Cardiac muscle cell (in vitro differentiated cells and primary cell): ENCODE results near the gene CCL20. TPM values are rescaled to one million over a fixed set of nuclear protein-coding genes. Genes with fewer than 3 reads are reported as not detected.
A peak's percentile ranks its signal among the peaks of the same experiment; 100 is the strongest.
"Not testable (repeated sequence)": the region's sequence is repeated elsewhere in the genome, so short reads cannot be mapped to it uniquely, and the experiment has no call there.

Source experiments
- DNase-seq, 2 donors: peaks; one replicate each; pipeline versions ENCODE4 v3.0.0 to v3.0.0-alpha.2; 2010 to 2017; ENCODE audit warnings: low read depth in 1 of 2, low spot score in 1 of 2
- H3K27ac ChIP-seq: fragments of 200-600 bp; sonication (generic); 2 replicates; pipeline ENCODE4 v1.5.1; 2016
- H3K27me3 ChIP-seq: fragments of 200-600 bp; sonication (generic); 2 replicates; pipeline ENCODE4 v1.6.0; 2016; ENCODE audit warnings: control low read depth
- H3K36me3 ChIP-seq: fragments of 200-600 bp; sonication (generic); 2 replicates; pipeline ENCODE4 v1.5.1; 2016; ENCODE audit warnings: control low read depth
- H3K4me1 ChIP-seq: fragments of 200-600 bp; sonication (generic); 2 replicates; pipeline ENCODE4 v1.8.1; 2017; ENCODE audit warnings: low read depth, mild to moderate bottlenecking, mixed run types
- H3K4me3 ChIP-seq: fragments of 200-600 bp; sonication (generic); 2 replicates; pipeline ENCODE4 v1.5.1; 2016; ENCODE audit warnings: mild to moderate bottlenecking
- H3K9me3 ChIP-seq: fragments of 200-600 bp; sonication (generic); 2 replicates; pipeline ENCODE4 v1.5.1; 2017; ENCODE audit warnings: low read depth, mild to moderate bottlenecking, control low read depth
- CTCF ChIP-seq: IDR thresholded peaks from 2 replicates; pipeline ENCODE4 v1.5.1; 2012; ENCODE audit warnings: low read depth, mild to moderate bottlenecking, low read length
- polyA plus RNA-seq: library from polyadenylated mRNA; unstranded; fragments of >200 nt; fragmentation: Nextera tagmentation; extraction: Ambion mirVana; gene quantifications from 2 replicates; pipeline ENCODE4 v1.2.1, GENCODE V29; 2016
- total RNA-seq: library from RNA; depleted of rRNA; stranded (reverse); fragments of >200 nt; gene quantifications from 2 replicates; pipeline ENCODE4 v1.2.3, GENCODE V29; 2016

Gene CCL20
- total and polyA plus RNA-seq, 2 experiments from 2014 or later = 0.21 TPM; not detected in 1

- H3K4me1 ChIP-seq = no peaks in the 10 kb centered on the region
- H3K9me3 ChIP-seq = no peaks in the 10 kb centered on the region
- no peaks in the 10 kb centered on the region for H3K36me3 ChIP-seq
- H3K27ac ChIP-seq = no peak overlapping the region
- no peaks in the 10 kb centered on the region for H3K27me3 ChIP-seq
- no peak for DNase-seq
- no peak for TF ChIP-seq CTCF
- no peak overlapping the region for H3K4me3 ChIP-seq
These were observed 13.5 kb downstream of the CCL20 start for GRCh38 chr2:227827143-227827542.

- no peaks in the 10 kb centered on the region for H3K4me1 ChIP-seq
- no peaks in the 10 kb centered on the region for H3K9me3 ChIP-seq
- H3K4me3 ChIP-seq = no peak overlapping the region
- H3K27ac ChIP-seq = no peak overlapping the region
- DNase-seq = no peak
- no peaks in the 10 kb centered on the region for H3K36me3 ChIP-seq
- no peaks in the 10 kb centered on the region for H3K27me3 ChIP-seq
- TF ChIP-seq CTCF = no peak
These were observed 14.9 kb downstream of the CCL20 start for GRCh38 chr2:227828477-227828912.

- Histone ChIP-seq H3K27me3 (no peaks in the 10 kb centered on the region), H3K4me1 (no peaks in the 10 kb centered on the region), H3K36me3 (no peaks in the 10 kb centered on the region), H3K4me3 (no peak overlapping the region), H3K27ac (no peak overlapping the region), H3K9me3 (no peaks in the 10 kb centered on the region)
- no peak for TF ChIP-seq CTCF
- DNase-seq = no peak
These were observed 15.7 kb downstream of the CCL20 start for GRCh38 chr2:227829337-227829736.

GRCh38 chr2:227834423-227834822 is 20.8 kb downstream of the CCL20 start:
- no peak overlapping the region for H3K27ac ChIP-seq
- no peak for DNase-seq
- TF ChIP-seq CTCF = no peak
- H3K9me3 ChIP-seq = no peaks in the 10 kb centered on the region
- H3K4me3 ChIP-seq = no peak overlapping the region
- no peaks in the 10 kb centered on the region for H3K4me1 ChIP-seq
- no peaks in the 10 kb centered on the region for H3K36me3 ChIP-seq
- no peaks in the 10 kb centered on the region for H3K27me3 ChIP-seq

GRCh38 chr2:227834916-227835650 is 21.4 kb downstream of the CCL20 start:
- no peaks in the 10 kb centered on the region for H3K9me3 ChIP-seq
- no peak overlapping the region for H3K27ac ChIP-seq
- H3K27me3 ChIP-seq = no peaks in the 10 kb centered on the region
- H3K4me3 ChIP-seq = no peak overlapping the region
- no peak for TF ChIP-seq CTCF
- no peak for DNase-seq
- no peaks in the 10 kb centered on the region for H3K36me3 ChIP-seq
- H3K4me1 ChIP-seq = no peaks in the 10 kb centered on the region

- not testable (repeated sequence) for H3K4me1 ChIP-seq, H3K4me3 ChIP-seq, H3K36me3 ChIP-seq, H3K27me3 ChIP-seq, H3K9me3 ChIP-seq, H3K27ac ChIP-seq
- peak in 1 of 2 donors; percentile 30 for DNase-seq
These were observed 25.9 kb downstream of the CCL20 start for GRCh38 chr2:227839339-227840129.
